ENCODE results near the gene TTC12.
"Not testable (repeated sequence)": the region's sequence is repeated elsewhere in the genome, so short reads cannot be mapped to it uniquely, and the experiment has no call there.

The TTC12 gene

DNA sequence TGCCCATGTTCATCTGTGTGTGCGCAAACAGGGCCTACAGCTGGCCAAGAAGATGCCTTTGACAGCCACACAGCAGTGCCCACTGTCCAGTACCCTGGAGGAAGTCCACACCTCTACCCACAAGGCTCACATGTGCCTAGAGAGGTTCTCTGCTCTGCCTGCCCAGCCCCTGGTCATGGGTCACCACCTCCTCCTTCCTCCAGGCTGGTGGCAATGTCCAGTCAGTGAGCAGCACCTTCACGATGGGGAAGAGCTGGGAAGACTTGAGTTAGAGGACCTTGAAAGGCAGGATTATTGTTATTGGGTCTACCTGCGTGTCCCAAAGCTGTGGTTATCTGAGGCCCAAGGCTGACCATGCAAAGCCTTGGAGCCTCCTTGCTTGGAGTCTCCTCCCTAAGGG is 28.4 kb upstream of the TTC12 start:
- DNase-seq = no peak

- DNase-seq = peak in 2 of 4 experiments; percentile 17 to 23
Measured at GRCh38 chr11:113286509-113287497, 27.6 kb upstream of the TTC12 start.

DNA sequence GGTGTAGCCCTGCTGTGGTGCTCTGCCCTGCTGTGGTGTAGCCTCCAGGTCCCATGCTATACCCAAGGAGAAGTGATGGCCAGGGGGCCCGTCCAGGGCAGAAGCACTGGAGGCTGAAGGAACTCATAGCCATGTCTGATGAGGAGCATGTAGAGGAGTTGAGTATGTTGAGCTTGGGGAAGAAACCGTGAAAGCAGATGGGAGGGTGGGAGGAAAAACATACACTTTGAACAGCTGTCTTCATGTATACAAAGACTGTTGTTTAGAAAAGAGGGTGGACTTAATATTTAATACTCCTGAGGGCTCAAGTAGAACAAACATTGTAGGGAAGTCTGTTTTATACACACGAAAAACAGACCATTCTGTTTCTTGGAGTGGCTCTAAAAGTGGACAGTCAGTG is 26.6 kb upstream of the TTC12 start:
- no peak for DNase-seq

DNA sequence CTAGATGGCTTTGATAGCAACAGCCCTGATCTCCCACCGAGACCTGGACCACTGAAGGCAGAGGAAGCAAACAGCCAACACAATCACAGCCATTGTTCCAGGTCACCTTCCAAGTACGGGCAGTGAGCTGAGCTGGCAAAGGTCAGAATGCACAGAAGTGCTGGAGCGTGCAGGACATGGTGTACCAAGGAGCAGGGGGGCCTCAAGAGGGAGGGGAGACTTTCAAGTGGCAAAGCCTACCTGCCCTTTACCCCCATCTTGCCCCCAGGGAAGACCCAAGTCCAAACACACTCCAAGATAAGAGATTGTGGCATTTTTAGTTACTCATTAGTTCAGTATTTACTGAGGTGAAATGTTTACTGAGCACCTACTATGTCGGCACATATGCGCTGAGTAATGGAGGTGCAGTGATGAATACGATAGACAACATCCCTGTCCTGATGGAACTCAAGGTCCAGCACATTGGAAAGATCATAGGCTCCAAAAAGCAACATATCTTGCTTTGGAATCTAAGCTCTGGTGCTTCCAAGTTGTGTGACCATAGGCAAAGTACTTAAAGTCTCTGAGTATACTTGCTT is 26.0 kb upstream of the TTC12 start:
- no peak for DNase-seq

DNA sequence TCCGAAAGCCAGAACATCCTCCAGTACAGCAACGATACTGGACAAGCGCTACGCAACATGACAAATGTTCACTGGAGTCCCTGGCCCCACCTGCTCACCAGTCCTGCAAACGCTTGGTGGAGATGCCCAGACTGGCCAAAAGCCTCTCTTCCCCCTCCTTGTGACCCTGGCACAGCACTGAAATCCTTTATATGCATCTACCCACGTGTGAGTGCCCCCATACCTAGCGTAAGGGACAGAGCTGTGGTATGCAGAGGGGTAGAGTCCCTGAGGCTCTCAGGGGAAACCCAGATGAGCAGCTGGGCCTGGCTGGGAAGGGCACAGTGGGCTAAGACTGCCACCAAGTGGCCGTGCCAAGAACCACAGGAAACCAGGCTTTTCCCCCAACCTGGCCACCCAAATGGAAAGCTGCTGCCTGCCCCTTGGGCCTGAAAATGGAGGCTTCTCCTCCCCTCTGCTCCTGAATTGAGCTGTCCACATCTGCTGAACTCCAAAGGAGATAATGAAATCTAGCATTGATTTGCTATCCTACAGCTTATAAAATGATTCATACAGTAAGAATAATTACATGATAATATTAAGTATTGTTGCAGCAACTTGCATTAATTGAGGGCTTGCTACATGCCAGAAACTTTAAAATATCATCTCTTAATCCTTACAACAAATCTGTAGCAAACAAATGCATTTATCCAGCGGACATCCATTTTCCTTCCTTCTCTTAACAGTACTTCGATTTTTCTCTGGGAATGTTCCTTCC is 24.8 kb upstream of the TTC12 start:
- DNase-seq = peak; percentile 69 to 80 (median 78)

- no peak for DNase-seq
Measured at GRCh38 chr11:113293936-113294335, 20.4 kb upstream of the TTC12 start.

DNA sequence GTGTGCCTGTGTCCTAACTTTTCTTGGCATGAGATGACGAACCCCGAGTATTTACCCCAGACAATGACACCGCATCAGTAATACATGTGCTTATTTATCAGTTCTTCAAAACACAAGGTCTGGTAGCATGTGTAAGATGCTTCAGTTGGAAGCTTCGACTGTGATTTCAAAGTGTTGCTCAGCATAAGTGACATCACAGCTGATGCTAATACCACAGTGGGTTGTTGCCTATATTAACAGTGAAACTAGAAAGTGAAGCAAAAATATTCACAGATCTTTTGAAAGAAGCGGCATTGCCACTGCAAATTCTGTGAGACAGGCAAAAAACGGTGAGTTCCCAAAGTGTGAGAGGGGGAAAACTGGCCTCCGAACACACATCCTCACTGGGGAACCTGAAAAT is 18.4 kb upstream of the TTC12 start:
- DNase-seq = no peak

- DNase-seq = no peak
Measured at GRCh38 chr11:113296447-113297205, 17.8 kb upstream of the TTC12 start.

- not testable (repeated sequence) for DNase-seq
Measured at GRCh38 chr11:113298496-113298895, 15.9 kb upstream of the TTC12 start.

- DNase-seq = no peak
Measured at GRCh38 chr11:113304916-113305315, 9.5 kb upstream of the TTC12 start.

DNA sequence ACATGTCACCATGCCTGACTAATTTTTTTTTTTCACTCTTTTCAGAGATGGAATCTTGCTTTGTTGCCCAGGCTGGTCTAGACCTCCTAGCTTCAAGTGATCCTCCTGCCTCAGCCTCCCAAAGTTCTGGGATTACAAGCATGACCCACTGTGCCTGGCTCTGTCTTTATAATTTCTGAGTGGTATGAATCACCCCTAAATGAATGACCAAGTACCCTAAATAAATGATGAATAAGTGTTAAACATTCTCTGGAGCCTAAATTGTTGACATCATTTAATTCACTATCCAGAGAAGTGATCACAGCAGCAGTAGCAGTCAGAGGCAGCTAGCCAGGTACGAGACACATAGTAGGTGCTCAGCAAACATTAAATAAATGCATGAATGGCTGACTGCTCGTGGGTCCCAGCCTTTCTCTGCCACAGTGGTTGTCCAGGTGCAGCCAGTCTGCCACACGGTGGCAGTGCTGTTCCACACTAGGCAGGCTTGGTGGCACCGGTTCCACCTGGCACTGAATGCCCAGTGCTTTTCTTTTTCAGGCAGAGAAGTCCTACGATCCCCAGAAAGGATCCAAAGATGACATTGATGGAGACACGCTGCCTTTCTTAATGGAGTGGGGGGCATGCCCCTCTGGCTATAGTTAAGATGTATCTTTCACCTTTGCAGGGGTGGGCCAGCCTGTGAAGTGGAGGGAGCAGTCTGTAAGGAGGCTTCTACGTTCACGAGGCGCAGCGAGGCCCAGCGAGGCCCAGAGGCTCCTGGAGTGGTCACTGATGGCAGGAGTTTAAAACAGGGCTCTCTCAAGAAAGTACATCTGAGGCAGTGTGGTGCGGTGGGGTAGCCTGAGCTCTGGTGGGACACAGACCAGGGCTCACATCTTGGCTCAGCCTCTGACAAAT is 8.7 kb upstream of the TTC12 start:
- peak; percentile 72 to 86 (median 82) for DNase-seq

DNA sequence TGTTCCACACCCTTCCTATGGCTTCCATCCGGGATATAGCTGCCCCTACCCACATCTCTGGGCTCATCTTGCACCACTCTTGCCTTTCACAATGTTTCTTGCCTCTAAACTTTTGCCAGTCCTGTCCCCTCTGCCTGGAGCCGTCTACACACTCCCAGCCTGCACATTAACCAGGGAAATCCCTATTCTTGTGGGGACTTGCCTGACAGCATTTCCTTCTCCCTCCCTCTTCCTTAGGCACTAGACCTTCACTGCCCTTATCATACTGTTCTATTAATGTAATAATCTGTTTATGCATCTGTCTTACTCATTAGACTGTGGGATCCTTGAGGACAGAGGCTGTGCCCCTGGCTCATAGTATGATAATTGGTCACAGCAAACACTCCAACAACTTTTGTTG is 5.8 kb upstream of the TTC12 start:
- no peak for DNase-seq

DNA sequence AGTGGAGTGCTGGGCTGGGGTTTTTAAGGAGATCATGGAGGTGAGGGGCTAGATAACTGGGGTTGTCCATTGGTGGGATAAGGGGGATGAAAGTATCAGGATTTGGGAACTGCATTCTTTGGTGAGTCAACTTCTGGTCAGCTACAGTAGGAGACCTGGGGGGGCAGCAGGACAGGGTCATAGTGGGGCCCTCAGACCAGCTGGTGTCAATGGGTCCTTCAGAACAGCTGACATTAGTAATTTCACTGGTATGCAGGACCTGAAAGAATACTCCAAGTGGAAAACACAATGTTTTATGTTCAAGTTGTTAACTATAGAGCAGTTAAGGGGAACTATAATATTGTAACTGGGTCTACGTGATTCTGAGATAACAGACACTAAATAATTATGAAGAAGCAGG is 2.8 kb upstream of the TTC12 start:
- DNase-seq = no peak

DNA sequence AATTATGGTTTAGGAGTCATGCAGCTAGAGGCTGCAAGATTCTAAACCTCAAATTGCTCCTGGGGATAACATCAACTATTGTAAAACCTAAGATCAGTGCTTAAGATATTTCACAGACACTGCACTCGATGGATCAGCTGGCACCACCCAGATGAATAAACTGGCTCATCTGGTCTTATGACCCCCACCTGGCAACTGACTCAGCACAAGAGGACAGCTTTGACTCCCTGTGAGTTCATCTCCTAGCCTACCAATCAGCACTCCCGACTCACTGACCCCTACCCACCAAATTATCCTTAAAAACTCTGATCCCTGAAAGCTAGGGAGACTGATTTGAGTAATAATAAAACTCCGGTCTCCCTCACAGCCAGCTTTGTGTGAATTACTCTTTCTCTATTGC is 782 bp upstream of the TTC12 start:
- no peak for DNase-seq

DNA sequence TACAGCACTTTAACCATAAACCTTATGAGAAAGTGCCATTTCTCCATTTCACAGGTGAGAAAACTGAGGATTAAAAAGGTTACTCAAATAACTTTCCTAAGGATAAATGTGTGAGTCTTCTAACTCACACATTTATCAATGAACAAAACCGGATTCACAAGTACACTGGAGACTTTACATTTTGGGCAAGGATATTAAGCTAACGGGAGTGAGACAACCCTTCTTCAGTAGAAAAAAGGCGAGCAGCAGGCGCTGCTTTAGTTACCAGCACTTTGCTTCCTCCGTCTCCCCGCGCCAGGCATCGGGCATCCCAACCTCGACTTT is 356 bp upstream of the TTC12 start:
- peak in 1 of 4 experiments; percentile 0 for DNase-seq

DNA sequence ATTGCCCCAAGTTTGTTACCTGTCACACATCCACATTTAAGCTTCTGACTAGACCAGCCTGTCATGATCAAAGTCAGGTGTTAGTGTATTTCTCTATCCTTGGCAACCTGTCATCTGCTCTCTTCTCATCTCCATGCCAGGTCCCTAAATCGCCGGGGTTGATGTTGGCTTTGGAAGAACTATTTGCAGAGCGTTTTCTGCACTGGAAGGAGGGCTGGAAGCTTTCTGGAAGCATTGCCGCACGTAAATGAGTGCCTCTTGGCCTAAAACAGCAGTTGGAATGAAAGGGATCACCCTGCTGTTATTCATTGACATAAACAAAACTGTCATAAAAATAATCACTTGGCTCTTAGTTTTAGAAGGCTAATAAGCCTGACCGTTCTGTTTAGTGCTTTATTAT is 1.4 kb downstream of the TTC12 start:
- DNase-seq = no peak

GRCh38 chr11:113316256-113316655 is 1.9 kb downstream of the TTC12 start:
- no peak for DNase-seq

- no peak for DNase-seq
Measured at GRCh38 chr11:113317339-113317738, 3.0 kb downstream of the TTC12 start.

DNA sequence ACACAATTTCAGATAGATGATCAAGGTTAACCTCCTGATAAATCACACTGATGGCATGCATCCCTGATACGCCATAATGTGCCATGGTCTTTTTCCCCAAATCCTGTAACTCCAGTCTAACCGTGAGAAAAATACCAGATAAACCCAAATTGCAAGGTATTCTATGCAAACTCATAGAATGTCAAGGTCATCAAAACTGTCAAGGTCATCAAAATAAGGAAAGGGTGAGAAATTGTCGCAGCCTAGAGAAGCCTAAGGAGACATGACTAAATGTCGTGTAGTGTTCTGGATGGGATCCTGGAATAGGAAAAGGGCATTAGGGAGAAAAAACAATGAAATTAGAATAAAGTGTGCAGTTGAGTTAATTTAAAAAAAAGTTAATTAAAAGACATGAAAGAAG is 4.7 kb downstream of the TTC12 start:
- no peak for DNase-seq

DNA sequence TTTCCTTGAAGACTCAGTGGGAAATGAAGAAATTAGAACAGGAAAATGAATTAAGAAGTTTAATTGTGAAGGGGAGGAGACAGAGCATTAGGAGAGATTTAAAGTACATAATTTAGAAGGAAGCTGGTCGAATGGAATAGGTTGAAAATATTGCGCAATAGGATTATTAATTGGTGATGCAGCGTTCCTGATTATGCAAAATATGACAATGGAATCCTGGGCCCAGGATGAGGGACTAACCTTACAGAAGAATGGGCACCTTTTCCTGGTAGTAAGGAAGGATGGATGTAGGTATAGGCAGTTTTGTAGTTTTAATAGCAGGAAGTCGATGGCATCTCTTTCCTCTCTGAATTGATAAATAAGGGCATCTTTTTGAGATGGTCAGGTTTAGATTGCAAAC is 7.8 kb downstream of the TTC12 start:
- DNase-seq = no peak

GRCh38 chr11:113324250-113324649 is 9.9 kb downstream of the TTC12 start:
- DNase-seq = no peak

GRCh38 chr11:113329725-113330124 is 15.3 kb downstream of the TTC12 start:
- DNase-seq = no peak
